Nephron progenitor cell (in vitro differentiated cells): ENCODE data around the gene TECPR2.

Experiments used
- DNase-seq: peaks from one replicate; pipeline ENCODE4 v3.0.0; 2021
- H3K27ac Mint-ChIP-seq: 2 replicates; pipeline ENCODE4 v1.8.0; 2021; ENCODE audit warnings: mild to moderate bottlenecking, moderate library complexity, mixed read lengths
- H3K27me3 Mint-ChIP-seq: 2 replicates; pipeline ENCODE4 v1.8.0; 2021; ENCODE audit warnings: mild to moderate bottlenecking, low read depth, mixed read lengths; ENCODE audit not compliant: poor library complexity
- H3K36me3 Mint-ChIP-seq: 2 replicates; pipeline ENCODE4 v1.8.0; 2021; ENCODE audit warnings: low read depth, mixed read lengths
- H3K4me1 Mint-ChIP-seq: 2 replicates; pipeline ENCODE4 v1.8.0; 2021; ENCODE audit warnings: mixed read lengths
- H3K4me3 Mint-ChIP-seq: 2 replicates; pipeline ENCODE4 v1.8.0; 2021; ENCODE audit warnings: mild to moderate bottlenecking, moderate library complexity, mixed read lengths
- H3K9me3 Mint-ChIP-seq: 2 replicates; pipeline ENCODE4 v1.8.0; 2021; ENCODE audit warnings: mild to moderate bottlenecking, moderate library complexity, mixed read lengths
- CTCF ChIP-seq: fragments of 200-600 bp; sonication (generic); IDR thresholded peaks from 2 replicates; pipeline ENCODE4 v1.5.0; 2021; ENCODE audit warnings: antibody characterized with exemption

TECPR2 gene

GRCh38 chr14:102493096-102493495 is 130.4 kb downstream of the TECPR2 start:
- Mint-ChIP-seq H3K27me3 (peaks cover 2% of the 10 kb centered on the region), H3K9me3 (no peaks in the 10 kb centered on the region), H3K36me3 (no peaks in the 10 kb centered on the region), H3K4me3 (no peak overlapping the region), H3K4me1 (peaks cover 5% of the 10 kb centered on the region), H3K27ac (peak overlapping the region; percentile 83)
- TF ChIP-seq CTCF, result no peak
- DNase-seq, result no peak

- no peak for TF ChIP-seq CTCF
- Mint-ChIP-seq H3K27ac (peak overlapping the region; percentile 68), H3K4me1 (peaks cover 5% of the 10 kb centered on the region), H3K4me3 (no peak overlapping the region), H3K9me3 (no peaks in the 10 kb centered on the region), H3K36me3 (no peaks in the 10 kb centered on the region), H3K27me3 (peaks cover 2% of the 10 kb centered on the region)
- no peak for DNase-seq
These were observed 130.8 kb downstream of the TECPR2 start for GRCh38 chr14:102493585-102493984.

- peaks cover 6% of the 10 kb centered on the region for H3K4me1 Mint-ChIP-seq
- H3K36me3 Mint-ChIP-seq, result no peaks in the 10 kb centered on the region
- no peak for DNase-seq
- no peak overlapping the region for H3K4me3 Mint-ChIP-seq
- H3K27ac Mint-ChIP-seq, result peak overlapping the region; percentile 82
- H3K27me3 Mint-ChIP-seq, result peaks cover 2% of the 10 kb centered on the region
- no peaks in the 10 kb centered on the region for H3K9me3 Mint-ChIP-seq
- no peak for TF ChIP-seq CTCF
These were observed 133.0 kb downstream of the TECPR2 start for GRCh38 chr14:102495491-102496330.

GRCh38 chr14:102496331-102496691 is 133.6 kb downstream of the TECPR2 start:
- Mint-ChIP-seq H3K9me3 (no peaks in the 10 kb centered on the region), H3K36me3 (no peaks in the 10 kb centered on the region), H3K27ac (no peak overlapping the region), H3K27me3 (peaks cover 2% of the 10 kb centered on the region), H3K4me1 (peaks cover 6% of the 10 kb centered on the region), H3K4me3 (no peak overlapping the region)
- DNase-seq, result no peak
- no peak for TF ChIP-seq CTCF

GRCh38 chr14:102496958-102497744 is 134.4 kb downstream of the TECPR2 start:
- Mint-ChIP-seq H3K36me3 (no peaks in the 10 kb centered on the region), H3K4me1 (peaks cover 6% of the 10 kb centered on the region), H3K4me3 (no peak overlapping the region), H3K27ac (no peak overlapping the region), H3K27me3 (peaks cover 2% of the 10 kb centered on the region), H3K9me3 (no peaks in the 10 kb centered on the region)
- DNase-seq, result no peak
- no peak for TF ChIP-seq CTCF
